NOMO-1 treated with dmso at 0.1 percent for 144 hours (cell line): ENCODE results near the gene COQ10A.
"Not testable (repeated sequence)": the region's sequence is repeated elsewhere in the genome, so short reads cannot be mapped to it uniquely, and the experiment has no call there.

ENCODE experiments used
- DNase-seq: peaks from one replicate; lab custom pipeline; 2025; ENCODE audit not compliant: unreplicated experiment; lab: John Stamatoyannopoulos, UW

Gene COQ10A

DNA sequence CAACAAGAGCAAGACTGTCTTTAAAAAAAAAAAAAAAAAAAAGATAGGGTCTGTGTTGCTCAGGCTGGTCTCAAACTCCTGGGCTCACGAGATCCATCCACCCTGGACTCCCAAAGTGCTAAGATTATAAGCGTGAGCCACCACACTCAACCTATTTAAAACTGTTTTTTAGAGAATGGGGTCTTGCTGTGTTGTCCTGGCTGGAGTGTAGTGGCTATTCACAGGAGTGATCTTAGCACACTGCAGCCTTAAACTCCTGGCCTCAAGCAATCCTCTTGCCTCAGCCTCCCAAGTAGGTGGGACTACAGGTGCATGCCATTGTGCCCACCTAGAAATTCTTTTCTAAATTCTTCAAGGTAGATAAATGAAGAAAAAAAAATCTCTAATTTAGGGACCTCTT lies 7.6 kb downstream of the COQ10A start:
- no peak for DNase-seq

DNA sequence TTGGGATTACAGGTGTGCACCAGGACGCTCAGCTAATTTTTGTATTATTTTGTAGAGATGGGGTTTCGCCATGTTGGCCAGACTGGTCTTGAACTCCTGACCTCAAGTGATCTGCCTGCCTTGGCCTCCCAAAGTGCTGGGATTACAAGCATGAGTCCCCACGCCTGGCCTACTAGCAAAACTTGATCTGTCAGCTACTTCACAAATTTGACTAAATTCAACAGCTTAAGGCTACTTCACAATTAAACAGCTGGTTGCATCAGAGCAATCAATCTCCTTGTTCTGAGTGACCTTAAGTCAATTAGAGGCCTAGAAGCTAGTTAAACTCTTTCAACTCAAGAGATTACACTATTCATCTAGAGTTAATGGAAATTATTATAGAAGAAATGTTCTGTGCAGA lies 12.2 kb downstream of the COQ10A start:
- DNase-seq = no peak

DNA sequence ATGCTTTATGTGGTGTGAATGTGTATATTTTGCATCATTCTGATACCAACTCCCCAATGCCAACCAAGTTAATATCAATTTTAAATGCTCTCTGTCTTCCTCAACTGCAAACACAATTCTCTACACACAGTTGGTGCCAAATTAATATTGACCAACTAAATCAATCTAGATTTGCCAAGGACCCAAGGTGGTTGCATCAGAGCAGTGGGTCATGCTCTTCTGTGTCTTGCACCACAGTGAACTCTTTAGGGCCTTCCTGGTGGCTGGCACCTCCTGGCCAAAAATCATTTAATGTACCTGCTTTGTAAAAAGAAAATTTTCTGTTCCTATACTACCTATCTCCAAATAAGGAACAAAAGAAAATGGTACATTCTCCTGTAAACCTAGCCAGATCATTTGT lies 14.1 kb downstream of the COQ10A start:
- no peak for DNase-seq

GRCh38 chr12:56282030-56282429 lies 15.3 kb downstream of the COQ10A start:
- DNase-seq = no peak

DNA sequence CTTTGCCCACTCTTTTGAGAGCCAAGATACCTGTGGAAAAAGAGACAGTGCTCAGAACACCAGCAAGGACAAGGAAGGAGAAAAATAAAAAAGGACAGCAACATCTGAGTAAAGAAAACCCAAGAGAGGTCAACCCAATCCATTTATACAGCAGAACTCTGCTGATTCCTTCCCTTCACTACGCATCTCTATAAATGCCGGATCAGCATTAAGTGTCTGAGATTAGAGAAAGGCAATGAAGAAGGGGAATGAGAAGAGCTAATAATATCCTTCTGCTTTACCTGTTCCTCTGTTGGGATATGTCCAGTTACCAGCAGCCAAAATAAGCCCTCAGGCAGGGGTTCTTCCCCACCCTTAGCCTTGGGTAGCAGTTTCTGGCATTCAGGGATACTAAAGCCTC lies 15.8 kb downstream of the COQ10A start:
- DNase-seq = no peak

DNA sequence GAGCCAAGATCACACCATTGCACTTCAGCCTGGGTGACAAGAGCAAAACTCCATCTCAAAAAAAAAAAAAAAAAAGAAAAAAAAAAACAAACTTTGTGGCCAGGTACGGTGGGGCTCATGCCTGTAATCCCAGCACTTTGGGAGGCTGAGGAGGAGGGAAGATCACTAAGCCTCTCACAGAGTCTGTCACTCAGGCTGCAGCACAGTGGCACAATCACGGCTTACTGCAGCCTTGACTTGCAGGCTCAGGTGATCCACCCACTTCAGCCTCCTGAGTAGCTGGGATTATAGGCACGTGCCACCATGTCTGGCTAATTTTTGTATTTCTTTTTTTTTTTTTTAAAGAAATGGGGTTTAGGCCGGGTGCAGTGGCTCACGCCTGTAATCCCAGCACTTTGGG lies 17.5 kb downstream of the COQ10A start:
- DNase-seq = not testable (repeated sequence)

GRCh38 chr12:56286044-56286830 lies 19.5 kb downstream of the COQ10A start:
- DNase-seq = no peak

DNA sequence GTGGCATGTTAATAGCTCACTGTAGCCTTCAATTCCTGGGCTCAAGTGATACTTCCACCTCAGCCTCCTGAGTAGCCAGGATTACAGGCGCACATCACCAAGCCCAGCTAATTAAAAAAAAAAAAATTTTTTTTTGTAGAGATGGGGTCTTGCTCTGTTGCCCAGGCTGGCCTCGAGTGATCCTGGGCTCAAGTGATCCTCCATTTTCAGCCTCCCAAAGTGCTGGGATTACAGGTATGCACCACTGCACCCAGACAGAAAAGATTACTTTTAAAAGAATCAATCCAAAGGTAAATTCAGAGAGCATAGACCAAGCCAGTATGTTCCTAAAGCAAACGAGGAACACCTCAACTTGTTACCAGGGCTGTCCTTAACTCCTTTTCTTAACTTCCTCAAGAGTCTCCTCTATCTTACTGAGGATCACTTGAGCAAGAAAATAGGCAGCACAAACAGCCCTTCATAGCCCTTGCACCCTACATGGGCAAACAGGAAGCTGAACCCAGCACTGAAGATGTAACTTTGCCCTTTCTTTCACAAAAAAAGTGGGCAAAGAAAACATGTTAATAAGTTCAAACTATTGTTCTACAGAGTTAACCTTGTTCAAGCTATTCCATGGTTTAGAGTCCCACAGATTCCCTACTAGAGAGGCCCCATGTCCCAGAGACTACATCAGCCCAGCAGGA lies 22.1 kb downstream of the COQ10A start:
- DNase-seq = no peak

- no peak for DNase-seq
Measured at GRCh38 chr12:56293795-56294194, 27.1 kb downstream of the COQ10A start.

DNA sequence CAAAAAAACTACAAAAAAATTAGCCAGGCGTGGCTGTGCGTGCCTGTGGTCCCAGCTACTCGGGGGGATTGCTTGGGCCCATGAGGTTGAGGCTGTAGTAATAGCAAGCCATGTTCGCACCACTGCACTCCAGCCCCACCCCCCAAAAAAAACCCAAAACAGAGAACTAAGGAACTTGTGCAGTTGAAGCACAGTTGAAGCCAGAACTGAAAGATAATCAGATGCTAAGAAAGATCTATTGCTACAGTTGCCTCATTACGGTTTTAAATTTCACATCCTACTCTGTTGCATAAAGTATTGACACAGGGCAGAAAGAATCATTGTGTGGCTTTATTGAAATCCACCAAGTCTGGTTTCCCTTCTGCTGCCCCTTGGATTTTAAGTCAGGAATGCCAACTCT lies 29.6 kb downstream of the COQ10A start:
- no peak for DNase-seq

DNA sequence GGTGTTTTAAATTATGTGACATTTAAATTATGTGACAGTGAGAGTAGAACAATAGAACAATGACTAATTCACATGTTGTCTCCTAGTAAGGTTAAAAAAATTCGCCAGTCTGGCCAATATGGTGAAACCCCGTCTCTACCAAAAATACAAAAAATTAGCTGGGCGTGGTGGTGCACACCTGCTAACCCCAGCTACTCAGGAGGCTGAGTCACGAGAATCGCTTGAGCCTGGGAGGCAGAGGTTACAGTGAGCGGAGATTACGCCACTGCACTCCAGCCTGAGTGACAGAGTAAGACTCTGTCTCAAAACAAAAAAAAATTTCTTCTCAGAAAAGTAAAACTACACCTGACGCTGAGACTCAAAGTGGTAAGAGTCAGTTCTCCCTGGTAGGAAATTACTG lies 30.7 kb downstream of the COQ10A start:
- DNase-seq = no peak

DNA sequence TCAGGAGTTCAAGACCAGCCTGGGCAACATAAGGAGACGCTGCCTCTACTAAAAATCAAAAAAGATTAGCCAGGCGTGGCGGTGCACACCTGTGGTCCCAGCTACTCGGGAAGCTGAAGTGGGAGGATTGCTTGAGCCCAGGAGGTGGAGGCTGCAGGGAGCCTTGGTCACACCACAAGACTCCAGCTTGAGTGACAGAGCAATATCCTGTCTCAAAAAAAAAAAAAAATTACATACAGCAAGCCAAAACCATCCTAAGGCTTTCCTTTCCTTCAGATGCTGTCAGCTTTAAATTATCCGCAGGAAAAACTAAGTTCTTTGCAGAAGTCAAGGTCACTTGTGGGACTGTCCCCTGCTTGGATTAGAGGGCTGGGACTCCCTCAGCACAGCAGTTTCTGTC lies 32.1 kb downstream of the COQ10A start:
- no peak for DNase-seq

- no peak for DNase-seq
Measured at GRCh38 chr12:56299308-56299852, 32.6 kb downstream of the COQ10A start.

DNA sequence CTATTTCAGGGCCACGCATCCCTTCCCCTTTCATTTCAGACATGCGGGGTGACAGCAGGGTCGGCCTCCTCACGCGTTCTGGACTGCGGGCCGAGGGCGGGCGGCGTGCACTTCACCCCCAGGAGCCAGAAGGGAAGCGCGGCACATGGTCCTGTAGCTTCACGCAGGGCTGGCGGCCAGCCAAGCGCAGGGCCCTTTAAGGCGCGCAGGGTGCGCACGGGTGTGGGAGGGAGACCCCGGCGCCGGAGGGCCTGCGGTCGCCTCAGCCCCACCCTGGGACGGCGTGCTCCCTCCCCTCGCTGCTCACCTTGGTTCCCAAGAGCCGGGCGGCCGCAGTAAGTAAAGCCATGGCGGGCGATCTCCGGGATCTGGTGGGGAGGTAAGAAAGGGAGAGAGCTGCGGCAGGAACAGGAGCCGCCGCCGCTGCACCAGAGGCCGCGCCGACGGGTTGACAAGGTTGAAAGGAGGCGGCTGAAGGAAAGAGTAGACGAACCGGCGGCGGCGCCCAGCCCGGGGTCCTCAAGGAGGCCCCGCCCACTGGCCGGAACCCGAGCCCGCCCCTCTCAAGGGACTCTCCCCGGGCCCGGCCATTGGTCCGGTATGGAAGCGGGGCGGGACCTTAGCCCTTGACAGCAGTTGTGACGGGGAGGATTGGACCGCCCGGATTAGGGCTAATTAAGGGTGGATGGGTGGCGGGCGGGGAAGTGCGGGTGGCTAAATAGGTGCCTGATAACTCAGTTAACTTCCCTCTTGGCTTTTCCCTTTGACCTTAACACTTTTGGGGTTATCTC lies 33.3 kb downstream of the COQ10A start, which contains the start of gene CS:
Gene CS, minus strand, starts transcription at position 478 of the 791 bp plus-strand sequence. Its CDS starts 129 bp downstream, at position 349.
- DNase-seq = peak; percentile 96

GRCh38 chr12:56300644-56301464 lies 34.1 kb downstream of the COQ10A start:
- no peak for DNase-seq

DNA sequence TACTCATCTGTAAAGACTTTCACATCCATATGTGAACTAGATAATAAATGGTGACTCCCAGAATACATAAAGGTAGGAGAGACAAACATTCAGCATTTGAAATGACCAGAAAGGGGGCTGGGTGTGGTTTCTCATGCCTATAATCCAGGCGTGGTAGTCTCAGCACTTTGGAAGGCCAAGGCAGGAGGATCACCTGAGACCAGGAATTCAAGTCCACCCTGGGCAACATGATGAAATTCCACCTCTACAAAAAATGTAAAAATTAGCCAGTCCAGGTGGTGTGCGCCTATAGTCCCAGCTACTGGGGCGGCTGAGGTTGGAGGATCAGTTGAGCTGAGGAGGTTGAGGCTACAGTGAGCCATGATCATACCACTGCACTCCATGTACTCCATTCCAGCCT lies 37.5 kb downstream of the COQ10A start:
- DNase-seq = no peak

GRCh38 chr12:56304872-56305590 lies 38.3 kb downstream of the COQ10A start:
- no peak for DNase-seq

GRCh38 chr12:56307221-56307965 lies 40.7 kb downstream of the COQ10A start:
- no peak for DNase-seq

- no peak for DNase-seq
Measured at GRCh38 chr12:56308714-56309113, 42.0 kb downstream of the COQ10A start.
